Measurements from ENCODE around the gene MBD3L1.

- no peak for TF ChIP-seq POLR2AphosphoS5 (IDR thresholded peaks at IDR 0.05; ENCODE audit: low read depth)
- TF ChIP-seq, protein P1, sequence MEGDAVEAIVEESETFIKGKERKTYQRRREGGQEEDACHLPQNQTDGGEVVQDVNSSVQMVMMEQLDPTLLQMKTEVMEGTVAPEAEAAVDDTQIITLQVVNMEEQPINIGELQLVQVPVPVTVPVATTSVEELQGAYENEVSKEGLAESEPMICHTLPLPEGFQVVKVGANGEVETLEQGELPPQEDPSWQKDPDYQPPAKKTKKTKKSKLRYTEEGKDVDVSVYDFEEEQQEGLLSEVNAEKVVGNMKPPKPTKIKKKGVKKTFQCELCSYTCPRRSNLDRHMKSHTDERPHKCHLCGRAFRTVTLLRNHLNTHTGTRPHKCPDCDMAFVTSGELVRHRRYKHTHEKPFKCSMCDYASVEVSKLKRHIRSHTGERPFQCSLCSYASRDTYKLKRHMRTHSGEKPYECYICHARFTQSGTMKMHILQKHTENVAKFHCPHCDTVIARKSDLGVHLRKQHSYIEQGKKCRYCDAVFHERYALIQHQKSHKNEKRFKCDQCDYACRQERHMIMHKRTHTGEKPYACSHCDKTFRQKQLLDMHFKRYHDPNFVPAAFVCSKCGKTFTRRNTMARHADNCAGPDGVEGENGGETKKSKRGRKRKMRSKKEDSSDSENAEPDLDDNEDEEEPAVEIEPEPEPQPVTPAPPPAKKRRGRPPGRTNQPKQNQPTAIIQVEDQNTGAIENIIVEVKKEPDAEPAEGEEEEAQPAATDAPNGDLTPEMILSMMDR (IDR thresholded peaks at IDR 0.05; ENCODE audit: insufficient read depth, low read length) = no peak
Measured at GRCh38 chr19:8821748-8822241, 10.4 kb upstream of the MBD3L1 start.

All from HL-60 (cell line).